T-helper 1 cell treated with Interleukin-12 subunit alpha and Interleukin-12 subunit beta and Interleukin-4 antibody, amounts not matched to agents 30 ng/mL and 1 ng/mL, for 36 hours (primary cell): ENCODE measurements around the gene ORM1. TPM values are rescaled to one million over a fixed set of nuclear protein-coding genes. Genes with fewer than 3 reads are reported as not detected.
"Not testable (repeated sequence)": the region's sequence is repeated elsewhere in the genome, so short reads cannot be mapped to it uniquely, and the experiment has no call there.

ENCODE experiments used
- intact Hi-C: fragments of 100-400 bp; cut with micrococcal nuclease; formaldehyde crosslinking; loops from one replicate; pipeline ENCODE4 v1.15.1; 2024
- total RNA-seq: library from RNA; stranded (reverse); gene quantifications from 2 replicates; pipeline ENCODE4 v1.2.3, GENCODE V29; 2022

Gene ORM1
- total RNA-seq, 1 donor from 2014 or later, result not detected

- intact Hi-C loops, result not testable (repeated sequence)
Observed at GRCh38 chr9:114322160-114322818, 609 bp upstream of the ORM1 start.

GRCh38 chr9:114323849-114324248 lies 951 bp downstream of the ORM1 start:
- intact Hi-C loops, result not testable (repeated sequence)

- intact Hi-C loops, result no loop called here
Observed at GRCh38 chr9:114324492-114324891, 1.6 kb downstream of the ORM1 start.

GRCh38 chr9:114324965-114325364 lies 2.1 kb downstream of the ORM1 start:
- intact Hi-C loops, result not testable (repeated sequence)

- intact Hi-C loops, result not testable (repeated sequence)
Observed at GRCh38 chr9:114325684-114326254, 2.9 kb downstream of the ORM1 start.

GRCh38 chr9:114327749-114328148 lies 4.9 kb downstream of the ORM1 start:
- intact Hi-C loops, result no loop called here

GRCh38 chr9:114328357-114328820 lies 5.5 kb downstream of the ORM1 start:
- intact Hi-C loops, result not testable (repeated sequence)

GRCh38 chr9:114328937-114329624 lies 6.2 kb downstream of the ORM1 start:
- intact Hi-C loops, result not testable (repeated sequence)

- intact Hi-C loops, result not testable (repeated sequence)
Observed at GRCh38 chr9:114329625-114330022, 6.7 kb downstream of the ORM1 start, which contains the start of gene ORM2. Gene ORM2, plus strand, starts transcription at chr9:114329869. Its CDS starts 36 bp downstream, at chr9:114329905.

GRCh38 chr9:114330636-114331035 lies 7.7 kb downstream of the ORM1 start:
- intact Hi-C loops, result no loop called here

GRCh38 chr9:114331229-114332195 lies 8.6 kb downstream of the ORM1 start:
- intact Hi-C loops, result not testable (repeated sequence)

GRCh38 chr9:114332474-114333040 lies 9.7 kb downstream of the ORM1 start:
- intact Hi-C loops, result not testable (repeated sequence)

GRCh38 chr9:114333718-114334117 lies 10.8 kb downstream of the ORM1 start:
- intact Hi-C loops, result not testable (repeated sequence)

GRCh38 chr9:114334490-114334889 lies 11.6 kb downstream of the ORM1 start:
- intact Hi-C loops, result no loop called here

GRCh38 chr9:114335745-114336144 lies 12.8 kb downstream of the ORM1 start:
- intact Hi-C loops, result loop anchor here (5.0 kb wide), 1 partner anchor 172 kb away; the partner anchor contains the start of gene WHRN

- intact Hi-C loops, result loop anchor here (5.0 kb wide), 1 partner anchor 171 kb away; the partner anchor contains the start of gene WHRN
Observed at GRCh38 chr9:114336157-114336556, 13.3 kb downstream of the ORM1 start.

- intact Hi-C loops, result loop anchor here (5.0 kb wide), 1 partner anchor 170 kb away; the partner anchor contains the start of gene WHRN
Observed at GRCh38 chr9:114336699-114337395, 13.9 kb downstream of the ORM1 start.

GRCh38 chr9:114338187-114338586 lies 15.3 kb downstream of the ORM1 start:
- intact Hi-C loops, result loop anchor here (2.0 to 5.0 kb wide), 3 partner anchors 61 to 315 kb away; partner anchors contain the start of gene WHRN

GRCh38 chr9:114339130-114339908 lies 16.4 kb downstream of the ORM1 start:
- intact Hi-C loops, result loop anchor here (1.0 to 5.0 kb wide), 4 partner anchors 46 to 313 kb away; partner anchors contain the start of gene WHRN
